ENCODE data around the gene DENND1A. TPM values are rescaled to one million over a fixed set of nuclear protein-coding genes. Genes with fewer than 3 reads are reported as not detected.
A peak's percentile ranks its signal among the peaks of the same experiment; 100 is the strongest.

The DENND1A gene
- polyA plus RNA-seq, 2 donors: 4.6 to 4.8 TPM

- H3K36me3 ChIP-seq (ENCODE audit: control insufficient read depth in 2 of 2, insufficient read depth in 2 of 2, low read length in 1 of 2): peaks cover 0 to 9% of the 10 kb centered on the region in 2 donors
- 90 to 97% methylated on average over 13 of the region's 13 CpGs for WGBS, 2 donors
- no peak overlapping the region for H3K27ac ChIP-seq (ENCODE audit: low read depth in 2 of 2, low read length in 1 of 2)
- no peaks in the 10 kb centered on the region for H3K4me1 ChIP-seq (ENCODE audit: control insufficient read depth in 2 of 2, insufficient read depth in 2 of 2, low read length in 1 of 2)
- H3K9me3 ChIP-seq (ENCODE audit: control insufficient read depth in 2 of 2, insufficient read depth in 1 of 2, low read depth in 1 of 2, low read length in 1 of 2): no peaks in the 10 kb centered on the region
- H3K27me3 ChIP-seq (ENCODE audit: control insufficient read depth in 1 of 2, insufficient read depth in 2 of 2, low read length in 2 of 2): no peaks in the 10 kb centered on the region
- H3K4me3 ChIP-seq (ENCODE audit: low read depth in 1 of 2, low read length in 2 of 2): no peak overlapping the region
These were observed 474.7 kb downstream of the DENND1A start for GRCh38 chr9:123455187-123455586.

- H3K9me3 ChIP-seq (ENCODE audit: control insufficient read depth in 2 of 2, insufficient read depth in 1 of 2, low read depth in 1 of 2, low read length in 1 of 2): no peaks in the 10 kb centered on the region
- 79 to 90% methylated on average over 3 of the region's 3 CpGs for WGBS, 2 donors
- no peaks in the 10 kb centered on the region for H3K27me3 ChIP-seq (ENCODE audit: control insufficient read depth in 1 of 2, insufficient read depth in 2 of 2, low read length in 2 of 2)
- peaks cover 0 to 9% of the 10 kb centered on the region in 2 donors for H3K36me3 ChIP-seq (ENCODE audit: control insufficient read depth in 2 of 2, insufficient read depth in 2 of 2, low read length in 1 of 2)
- no peak overlapping the region for H3K27ac ChIP-seq (ENCODE audit: low read depth in 2 of 2, low read length in 1 of 2)
- H3K4me3 ChIP-seq (ENCODE audit: low read depth in 1 of 2, low read length in 2 of 2): no peak overlapping the region
- H3K4me1 ChIP-seq (ENCODE audit: control insufficient read depth in 2 of 2, insufficient read depth in 2 of 2, low read length in 1 of 2): no peaks in the 10 kb centered on the region
These were observed 475.6 kb downstream of the DENND1A start for GRCh38 chr9:123454361-123454760.

- Histone ChIP-seq H3K36me3 (ENCODE audit: control insufficient read depth in 2 of 2, insufficient read depth in 2 of 2, low read length in 1 of 2) (peaks cover 0 to 9% of the 10 kb centered on the region in 2 donors), H3K9me3 (ENCODE audit: control insufficient read depth in 2 of 2, insufficient read depth in 1 of 2, low read depth in 1 of 2, low read length in 1 of 2) (no peaks in the 10 kb centered on the region), H3K27me3 (ENCODE audit: control insufficient read depth in 1 of 2, insufficient read depth in 2 of 2, low read length in 2 of 2) (no peaks in the 10 kb centered on the region), H3K27ac (ENCODE audit: low read depth in 2 of 2, low read length in 1 of 2) (no peak overlapping the region), H3K4me1 (ENCODE audit: control insufficient read depth in 2 of 2, insufficient read depth in 2 of 2, low read length in 1 of 2) (no peaks in the 10 kb centered on the region), H3K4me3 (ENCODE audit: low read depth in 1 of 2, low read length in 2 of 2) (no peak overlapping the region)
- 87 to 91% methylated on average over 7 of the region's 7 CpGs for WGBS, 2 donors
These were observed 476.1 kb downstream of the DENND1A start for GRCh38 chr9:123453831-123454321.

- Histone ChIP-seq H3K27me3 (ENCODE audit: control insufficient read depth in 1 of 2, insufficient read depth in 2 of 2, low read length in 2 of 2) (no peaks in the 10 kb centered on the region), H3K9me3 (ENCODE audit: control insufficient read depth in 2 of 2, insufficient read depth in 1 of 2, low read depth in 1 of 2, low read length in 1 of 2) (no peaks in the 10 kb centered on the region), H3K4me1 (ENCODE audit: control insufficient read depth in 2 of 2, insufficient read depth in 2 of 2, low read length in 1 of 2) (no peaks in the 10 kb centered on the region), H3K27ac (ENCODE audit: low read depth in 2 of 2, low read length in 1 of 2) (no peak overlapping the region), H3K4me3 (ENCODE audit: low read depth in 1 of 2, low read length in 2 of 2) (no peak overlapping the region), H3K36me3 (ENCODE audit: control insufficient read depth in 2 of 2, insufficient read depth in 2 of 2, low read length in 1 of 2) (peaks cover 0 to 9% of the 10 kb centered on the region in 2 donors)
- 93% methylated on average over 14 of the region's 14 CpGs for WGBS, 2 donors
These were observed 476.8 kb downstream of the DENND1A start for GRCh38 chr9:123453076-123453667.

GRCh38 chr9:123450996-123451395 lies 478.9 kb downstream of the DENND1A start:
- Histone ChIP-seq H3K4me1 (ENCODE audit: control insufficient read depth in 2 of 2, insufficient read depth in 2 of 2, low read length in 1 of 2) (no peaks in the 10 kb centered on the region), H3K9me3 (ENCODE audit: control insufficient read depth in 2 of 2, insufficient read depth in 1 of 2, low read depth in 1 of 2, low read length in 1 of 2) (no peaks in the 10 kb centered on the region), H3K27ac (ENCODE audit: low read depth in 2 of 2, low read length in 1 of 2) (no peak overlapping the region), H3K36me3 (ENCODE audit: control insufficient read depth in 2 of 2, insufficient read depth in 2 of 2, low read length in 1 of 2) (peaks cover 0 to 9% of the 10 kb centered on the region in 2 donors), H3K4me3 (ENCODE audit: low read depth in 1 of 2, low read length in 2 of 2) (no peak overlapping the region), H3K27me3 (ENCODE audit: control insufficient read depth in 1 of 2, insufficient read depth in 2 of 2, low read length in 2 of 2) (no peaks in the 10 kb centered on the region)
- WGBS, 2 donors: 85 to 92% methylated on average over 6 of the region's 6 CpGs

- WGBS, 2 donors: 79 to 82% methylated on average over 12 of the region's 12 CpGs
- Histone ChIP-seq H3K36me3 (ENCODE audit: control insufficient read depth in 2 of 2, insufficient read depth in 2 of 2, low read length in 1 of 2) (peaks cover 0 to 8% of the 10 kb centered on the region in 2 donors), H3K4me1 (ENCODE audit: control insufficient read depth in 2 of 2, insufficient read depth in 2 of 2, low read length in 1 of 2) (no peaks in the 10 kb centered on the region), H3K9me3 (ENCODE audit: control insufficient read depth in 2 of 2, insufficient read depth in 1 of 2, low read depth in 1 of 2, low read length in 1 of 2) (no peaks in the 10 kb centered on the region), H3K27me3 (ENCODE audit: control insufficient read depth in 1 of 2, insufficient read depth in 2 of 2, low read length in 2 of 2) (no peaks in the 10 kb centered on the region), H3K27ac (ENCODE audit: low read depth in 2 of 2, low read length in 1 of 2) (no peak overlapping the region), H3K4me3 (ENCODE audit: low read depth in 1 of 2, low read length in 2 of 2) (no peak overlapping the region)
These were observed 479.7 kb downstream of the DENND1A start for GRCh38 chr9:123450098-123450770.

GRCh38 chr9:123447934-123448646 lies 481.8 kb downstream of the DENND1A start:
- H3K27ac ChIP-seq (ENCODE audit: low read depth in 2 of 2, low read length in 1 of 2): no peak overlapping the region
- no peak overlapping the region for H3K4me3 ChIP-seq (ENCODE audit: low read depth in 1 of 2, low read length in 2 of 2)
- no peaks in the 10 kb centered on the region for H3K9me3 ChIP-seq (ENCODE audit: control insufficient read depth in 2 of 2, insufficient read depth in 1 of 2, low read depth in 1 of 2, low read length in 1 of 2)
- no peaks in the 10 kb centered on the region for H3K27me3 ChIP-seq (ENCODE audit: control insufficient read depth in 1 of 2, insufficient read depth in 2 of 2, low read length in 2 of 2)
- WGBS, 2 donors: 88 to 89% methylated on average over 9 of the region's 9 CpGs
- no peaks in the 10 kb centered on the region for H3K4me1 ChIP-seq (ENCODE audit: control insufficient read depth in 2 of 2, insufficient read depth in 2 of 2, low read length in 1 of 2)
- peaks cover 0 to 3% of the 10 kb centered on the region in 2 donors for H3K36me3 ChIP-seq (ENCODE audit: control insufficient read depth in 2 of 2, insufficient read depth in 2 of 2, low read length in 1 of 2)

GRCh38 chr9:123445981-123446610 lies 483.8 kb downstream of the DENND1A start:
- no peaks in the 10 kb centered on the region for H3K9me3 ChIP-seq (ENCODE audit: control insufficient read depth in 2 of 2, insufficient read depth in 1 of 2, low read depth in 1 of 2, low read length in 1 of 2)
- peak overlapping the region in 1 of 2 donors; percentile 28 for H3K27ac ChIP-seq (ENCODE audit: low read depth in 2 of 2, low read length in 1 of 2)
- H3K4me1 ChIP-seq (ENCODE audit: control insufficient read depth in 2 of 2, insufficient read depth in 2 of 2, low read length in 1 of 2): no peaks in the 10 kb centered on the region
- no peaks in the 10 kb centered on the region for H3K36me3 ChIP-seq (ENCODE audit: control insufficient read depth in 2 of 2, insufficient read depth in 2 of 2, low read length in 1 of 2)
- no peak overlapping the region for H3K4me3 ChIP-seq (ENCODE audit: low read depth in 1 of 2, low read length in 2 of 2)
- WGBS, 2 donors: 85 to 91% methylated on average over 10 of the region's 10 CpGs
- H3K27me3 ChIP-seq (ENCODE audit: control insufficient read depth in 1 of 2, insufficient read depth in 2 of 2, low read length in 2 of 2): no peaks in the 10 kb centered on the region

GRCh38 chr9:123445116-123445515 lies 484.8 kb downstream of the DENND1A start:
- H3K27me3 ChIP-seq (ENCODE audit: control insufficient read depth in 1 of 2, insufficient read depth in 2 of 2, low read length in 2 of 2): no peaks in the 10 kb centered on the region
- no peaks in the 10 kb centered on the region for H3K36me3 ChIP-seq (ENCODE audit: control insufficient read depth in 2 of 2, insufficient read depth in 2 of 2, low read length in 1 of 2)
- no peaks in the 10 kb centered on the region for H3K9me3 ChIP-seq (ENCODE audit: control insufficient read depth in 2 of 2, insufficient read depth in 1 of 2, low read depth in 1 of 2, low read length in 1 of 2)
- no peak overlapping the region for H3K27ac ChIP-seq (ENCODE audit: low read depth in 2 of 2, low read length in 1 of 2)
- WGBS, 2 donors: 97 to 98% methylated on average over 7 of the region's 7 CpGs
- H3K4me3 ChIP-seq (ENCODE audit: low read depth in 1 of 2, low read length in 2 of 2): no peak overlapping the region
- H3K4me1 ChIP-seq (ENCODE audit: control insufficient read depth in 2 of 2, insufficient read depth in 2 of 2, low read length in 1 of 2): no peaks in the 10 kb centered on the region

Data from esophagus (tissue), 2 donors.